ENCODE data around the gene OGDH.
A peak's percentile ranks its signal among the peaks of the same experiment; 100 is the strongest.

DNA sequence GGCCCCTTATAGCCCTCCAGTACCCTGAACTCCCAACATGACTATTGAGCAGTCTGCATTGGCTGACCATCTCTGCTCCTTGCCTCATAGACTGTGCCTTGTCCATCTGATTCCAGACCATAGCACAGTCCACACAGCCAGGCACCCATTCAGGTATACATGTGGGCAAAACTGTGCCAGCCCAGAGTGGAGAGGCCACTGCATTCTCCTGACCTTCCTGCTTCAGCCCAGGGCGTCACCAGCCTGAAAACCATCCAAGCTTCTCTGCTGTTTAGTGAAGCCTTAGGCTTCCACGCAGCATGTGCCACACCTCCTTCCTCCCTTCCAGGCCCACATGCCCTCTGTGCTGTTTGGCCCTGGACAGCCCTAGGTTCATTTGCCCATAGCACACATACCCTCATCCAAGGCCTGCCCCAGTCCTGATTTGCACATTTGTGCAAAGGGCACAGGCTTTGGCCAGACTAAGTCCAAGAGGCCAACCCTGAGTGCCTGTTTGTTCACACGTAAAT is 43.2 kb upstream of the OGDH start:
- TF ChIP-seq FOXA1 (IDR thresholded peaks at IDR 0.05) (peak; percentile 75), ATF3 (IDR thresholded peaks at IDR 0.05) (peak; percentile 56)
